H1 (cell line): ENCODE results near the gene BCL2L1. TPM values are rescaled to one million over a fixed set of nuclear protein-coding genes. Genes with fewer than 3 reads are reported as not detected.

Experiments used
- CTCF ChIA-PET: fragments of 300-600 bp; sonication (Branson Sonifier 250); formaldehyde crosslinking; loops from one replicate; lab custom pipeline; 2021; ENCODE audit not compliant: partially characterized antibody; lab: Charles Lee
- POLR2A ChIA-PET: fragments of 300-600 bp; sonication (Branson Sonifier 250); formaldehyde crosslinking; loops from one replicate; lab custom pipeline; 2021; ENCODE audit warnings: inconsistent platforms; ENCODE audit not compliant: partially characterized antibody; lab: Charles Lee
- DNase-seq, 2 experiments: peaks; one replicate each; pipeline versions ENCODE4 v3.0.0 to v3.0.0-alpha.2; 2010 to 2022; ENCODE audit warnings: low spot score in 2 of 2, low read depth in 1 of 2, mixed read lengths in 1 of 2
- FAIRE-seq: peaks from 2 replicates; lab custom pipeline; 2011; peaks lifted over from hg19 to GRCh38; lab: Jason Lieb, UNC
- H2AFZ ChIP-seq: 2 replicates; pipeline ENCODE4 v1.8.1; 2012; ENCODE audit warnings: low read length, inconsistent platforms
- H2AK5ac ChIP-seq: 2 replicates; pipeline ENCODE4 v1.6.1; 2013; ENCODE audit warnings: low read depth, low read length
- H2BK120ac ChIP-seq: replicated peaks from 2 replicates; pipeline ENCODE3; 2013; ENCODE audit warnings: low read depth, low read length, inconsistent platforms
- H2BK12ac ChIP-seq: 2 replicates; pipeline ENCODE4 v1.6.1; 2013; ENCODE audit warnings: low read depth, low read length
- H2BK15ac ChIP-seq: 2 replicates; pipeline ENCODE4 v1.6.1; 2013; ENCODE audit warnings: low read length
- H2BK20ac ChIP-seq: 2 replicates; pipeline ENCODE4 v1.6.1; 2013; ENCODE audit warnings: low read length
- H2BK5ac ChIP-seq: 2 replicates; pipeline ENCODE4 v1.6.1; 2013; ENCODE audit warnings: low read depth, low read length
- H3K14ac ChIP-seq: 2 replicates; pipeline ENCODE4 v1.6.1; 2013; ENCODE audit warnings: inconsistent platforms; ENCODE audit not compliant: insufficient read length
- H3K18ac ChIP-seq: 2 replicates; pipeline ENCODE4 v1.6.1; 2013; ENCODE audit warnings: low read length; ENCODE audit errors: extremely low read depth
- H3K23ac ChIP-seq: 2 replicates; pipeline ENCODE4 v1.6.1; 2013; ENCODE audit warnings: inconsistent platforms; ENCODE audit not compliant: insufficient read length
- H3K23me2 ChIP-seq: 2 replicates; pipeline ENCODE4 v1.6.1; 2013; ENCODE audit warnings: low read depth, low read length
- H3K27ac ChIP-seq: 2 replicates; pipeline ENCODE4 v1.6.1; 2011; ENCODE audit warnings: low read depth, low read length, inconsistent platforms
- H3K27me3 ChIP-seq, 4 experiments: replicated peaks in 1 of 4; 1 replicate in 1 of 4; 2 replicates in 3 of 4; pipeline versions ENCODE4 v1.6.1 to v1.8.1; 2011 to 2013; ENCODE audit warnings: low read length in 3 of 4, mild to moderate bottlenecking in 3 of 4, inconsistent platforms in 2 of 4, mixed read lengths in 2 of 4, moderate library complexity in 1 of 4; ENCODE audit not compliant: control insufficient read depth in 3 of 4, insufficient read depth in 3 of 4; ENCODE audit errors: extremely low read depth in 1 of 4
- H3K36me3 ChIP-seq, 4 experiments: 2 replicates each; pipeline versions ENCODE4 v1.6.1 to v1.8.1; 2011 to 2013; ENCODE audit warnings: mild to moderate bottlenecking in 4 of 4, low read length in 3 of 4, moderate library complexity in 2 of 4, control low read depth in 1 of 4, inconsistent platforms in 1 of 4; ENCODE audit not compliant: insufficient read depth in 4 of 4, control insufficient read depth in 2 of 4
- H3K4ac ChIP-seq: replicated peaks from 2 replicates; pipeline ENCODE3; 2013; ENCODE audit warnings: low read length, low read depth, mixed read lengths, inconsistent platforms; ENCODE audit not compliant: insufficient read length
- H3K4me1 ChIP-seq, 4 experiments: replicated peaks in 1 of 4; 1 replicate in 1 of 4; 2 replicates in 3 of 4; pipeline versions ENCODE4 v1.6.1 to v1.8.1; 2011 to 2013; ENCODE audit warnings: low read length in 3 of 4, inconsistent platforms in 2 of 4, mixed read lengths in 1 of 4; ENCODE audit not compliant: insufficient read depth in 4 of 4, control insufficient read depth in 3 of 4
- H3K4me2 ChIP-seq, 2 experiments: 2 replicates each; pipeline versions ENCODE4 v1.6.1 to v1.8.1; 2011 to 2013; ENCODE audit warnings: low read depth in 2 of 2, low read length in 2 of 2, control low read depth in 1 of 2, inconsistent platforms in 1 of 2, mild to moderate bottlenecking in 1 of 2; ENCODE audit not compliant: insufficient read depth in 1 of 2
- H3K4me3 ChIP-seq, 4 experiments: fragments of 200-600, 300-600 bp in 1 of 4; sonication (generic), shearing (Covaris generic), sonication (Bioruptor Twin) in 1 of 4; 2 replicates each; pipeline versions ENCODE4 v1.5.1 to v1.8.1; 2011 to 2016; ENCODE audit warnings: low read length in 4 of 4, low read depth in 3 of 4, control low read depth in 2 of 4, inconsistent platforms in 2 of 4, mild to moderate bottlenecking in 2 of 4, mixed read lengths in 1 of 4, moderate library complexity in 1 of 4; ENCODE audit not compliant: insufficient read depth in 2 of 4; ENCODE audit errors: extremely low read depth in 1 of 4
- H3K56ac ChIP-seq: replicated peaks from 2 replicates; pipeline ENCODE3; 2013; ENCODE audit warnings: low read depth, mild to moderate bottlenecking, mixed read lengths, low read length, inconsistent platforms; ENCODE audit not compliant: insufficient read length
- H3K79me1 ChIP-seq: 2 replicates; pipeline ENCODE4 v1.6.1; 2013; ENCODE audit warnings: low read depth, low read length, control low read depth
- H3K79me2 ChIP-seq, 2 experiments: 2 replicates each; pipeline versions ENCODE4 v1.6.1 to v1.8.1; 2012 to 2013; ENCODE audit warnings: low read length in 2 of 2, mild to moderate bottlenecking in 2 of 2, inconsistent platforms in 1 of 2; ENCODE audit not compliant: insufficient read depth in 2 of 2, control insufficient read depth in 1 of 2
- H3K9ac ChIP-seq, 4 experiments: replicated peaks in 1 of 4; 1 replicate in 1 of 4; 2 replicates in 3 of 4; pipeline versions ENCODE4 v1.6.1 to v1.8.1; 2011 to 2013; ENCODE audit warnings: low read depth in 3 of 4, low read length in 3 of 4, control low read depth in 2 of 4, mild to moderate bottlenecking in 2 of 4, moderate library complexity in 2 of 4, inconsistent platforms in 1 of 4; ENCODE audit errors: extremely low read depth in 1 of 4
- H3K9me3 ChIP-seq, 2 experiments: 2 replicates each; pipeline versions ENCODE4 v1.6.1 to v1.8.1; 2012 to 2013; ENCODE audit warnings: mild to moderate bottlenecking in 2 of 2, moderate library complexity in 2 of 2, control low read depth in 1 of 2, inconsistent platforms in 1 of 2, low read depth in 1 of 2, low read length in 1 of 2, mixed read lengths in 1 of 2; ENCODE audit not compliant: insufficient read depth in 2 of 2
- H4K20me1 ChIP-seq, 2 experiments: replicated peaks in 1 of 2; 2 replicates each; pipeline versions ENCODE3 to v1.8.1; 2011 to 2013; ENCODE audit warnings: inconsistent platforms in 2 of 2, low read length in 2 of 2, mild to moderate bottlenecking in 1 of 2; ENCODE audit not compliant: insufficient read depth in 2 of 2, control insufficient read depth in 1 of 2
- H4K5ac ChIP-seq: 2 replicates; pipeline ENCODE4 v1.6.1; 2013; ENCODE audit warnings: low read length, low read depth, mixed read lengths, inconsistent platforms; ENCODE audit not compliant: insufficient read length
- H4K8ac ChIP-seq: 2 replicates; pipeline ENCODE4 v1.8.0; 2013; ENCODE audit warnings: mild to moderate bottlenecking, moderate library complexity, low read length, inconsistent platforms; ENCODE audit not compliant: insufficient read depth; ENCODE audit errors: extremely low read depth
- H4K91ac ChIP-seq: replicated peaks from 2 replicates; pipeline ENCODE3; 2013; ENCODE audit warnings: low read length, mixed read lengths, inconsistent platforms; ENCODE audit not compliant: insufficient read length
- BACH1 ChIP-seq: IDR thresholded peaks from 2 replicates; pipeline ENCODE4 v1.6.1; 2012; ENCODE audit warnings: low read length, improper control_type of control experiment
- HDAC6 ChIP-seq: IDR thresholded peaks from one replicate; pipeline ENCODE4 v1.7.1; 2012; ENCODE audit warnings: low read depth, mild to moderate bottlenecking, inconsistent platforms, low read length, moderate library complexity
- MAX ChIP-seq: IDR thresholded peaks from 2 replicates; pipeline ENCODE4 v1.6.1; 2012; ENCODE audit warnings: inconsistent platforms
- POU5F1 ChIP-seq: IDR thresholded peaks from 2 replicates; pipeline ENCODE4 v1.6.1; 2011; ENCODE audit warnings: low read depth, mild to moderate bottlenecking, low read length, moderate library complexity
- RXRA ChIP-seq: IDR thresholded peaks from 2 replicates; pipeline ENCODE4 v1.6.1; 2011; ENCODE audit warnings: low read depth, mild to moderate bottlenecking, low read length, moderate library complexity; ENCODE audit not compliant: insufficient read depth
- SIN3A ChIP-seq, 2 experiments: IDR thresholded peaks in 1 of 2; conservative IDR thresholded peaks in 1 of 2; 2 replicates each; pipeline ENCODE4 v1.6.1; 2011 to 2012; ENCODE audit warnings: low read length in 2 of 2, improper control_type of control experiment in 1 of 2, low read depth in 1 of 2, mild to moderate bottlenecking in 1 of 2
- WGBS, 2 experiments: shearing (Covaris generic) in 1 of 2; methylation state at CpG; one replicate each; pipeline versions ENCODE4 v1.1.6 to v1.1.7; 2013 to 2015; ENCODE audit warnings: low lambda C conversion rate in 2 of 2, mixed read lengths in 2 of 2, inconsistent platforms in 1 of 2, low coverage in 1 of 2, missing lambda C conversion rate in 1 of 2; ENCODE audit not compliant: insufficient replicate concordance in 2 of 2, insufficient coverage in 1 of 2, insufficient read length in 1 of 2; ENCODE audit errors: extremely low coverage in 1 of 2, missing lambda C conversion rate in 1 of 2; 5-methylcytosine and 5-hydroxymethylcytosine counted together
- polyA plus RNA-seq, 7 experiments: library from polyadenylated mRNA; depleted of rRNA in 3 of 7; stranded (reverse) in 5 of 7; unstranded in 2 of 7; fragments of >200 nt in 5 of 7; fragments of 200-250 nt in 2 of 7; gene quantifications; 1 replicate in 5 of 7; 2 replicates in 1 of 7; 4 replicates in 1 of 7; pipeline versions ENCODE4 v1.2.1 to v1.2.3, GENCODE V29; 2011 to 2013; ENCODE audit warnings: missing spikeins in 2 of 7, mixed read lengths in 2 of 7
- total RNA-seq: library from RNA; stranded (reverse); fragmentation: NEBNext Ultra II Directional; extraction: Animal tissue kit (Norgen Biotek cat#: 25700); gene quantifications from 2 replicates; pipeline ENCODE4 v1.2.1, GENCODE V29; 2021

Gene BCL2L1
- total and polyA plus RNA-seq, 2 of the 8 experiments (the other 6 are each of a cell fraction or from before 2014, with no cell fraction given), result 64.9 to 66.1 TPM

- H2AK5ac ChIP-seq, result no peak overlapping the region
- DNase-seq (no peak), FAIRE-seq (no peak)
- no peak overlapping the region for H3K23ac ChIP-seq
- H3K4ac ChIP-seq, result no peak overlapping the region
- H3K18ac ChIP-seq, result peak overlapping the region; percentile 2; the same call in 1 of the 2 replicates
- peaks cover 0 to 2% (median 0%) of the 10 kb centered on the region in 4 experiments; a peak in 3 of 8 replicates for H3K36me3 ChIP-seq
- H3K9ac ChIP-seq, result no peak overlapping the region
- peaks cover 3 to 7% (median 6%) of the 10 kb centered on the region in 4 experiments; a peak in 6 of 7 replicates for H3K4me1 ChIP-seq
- H3K9me3 ChIP-seq, result no peaks in the 10 kb centered on the region
- H2BK20ac ChIP-seq, result no peak overlapping the region
- H2BK15ac ChIP-seq, result no peak overlapping the region
- peaks cover 0 to 8% of the 10 kb centered on the region in 2 experiments; a peak in 1 of 4 replicates for H3K79me2 ChIP-seq
- ChIA-PET CTCF (interaction anchor here (0.6 to 9.3 kb wide), 6 partner anchors 11 to 65 kb away, joined by 3 to 52 read pairs (median 4); no protein-coding TSS in a partner anchor), POLR2A (interaction anchor here (0.8 to 2.3 kb wide), 3 partner anchors 7 to 21 kb away, joined by 3 to 6 read pairs (median 4); no protein-coding TSS in a partner anchor)
- H3K27ac ChIP-seq, result 0 out of 2 replicates have a peak overlapping the region, but pooled peaks have one; percentile 3
- no peak overlapping the region for H3K14ac ChIP-seq
- WGBS, 2 experiments, result 85% methylated on average over 2 of the region's 2 CpGs; no CpG with 5 or more reads in 1 of the 2 experiments
- H3K27me3 ChIP-seq, result no peaks in the 10 kb centered on the region
- no peak overlapping the region for H4K5ac ChIP-seq
- H2BK5ac ChIP-seq, result peak overlapping the region; percentile 2; the same call in 1 of the 2 replicates
- no peaks in the 10 kb centered on the region for H4K20me1 ChIP-seq
- no peaks in the 10 kb centered on the region for H3K23me2 ChIP-seq
- no peak overlapping the region for H3K4me2 ChIP-seq
- H4K8ac ChIP-seq, result no peak overlapping the region
- H4K91ac ChIP-seq, result no peak overlapping the region
- TF ChIP-seq SIN3A (conservative IDR thresholded peaks at IDR 0.05 in 1 of 2, IDR thresholded peaks at IDR 0.05 in 1 of 2; ENCODE audit: low read depth in 1 of 2, low read length in 2 of 2), result no peak
- TF ChIP-seq HDAC6, result no peak
- TF ChIP-seq MAX, result no peak
- no peak for TF ChIP-seq RXRA
- TF ChIP-seq POU5F1, result no peak
- no peak for TF ChIP-seq BACH1
- no peak overlapping the region for H2AFZ ChIP-seq
- peak overlapping the region; percentile 8 for H2BK120ac ChIP-seq
- H3K79me1 ChIP-seq, result peaks cover 5% of the 10 kb centered on the region; the same call in 1 of the 2 replicates
- H3K56ac ChIP-seq, result no peak overlapping the region
- no peak overlapping the region for H3K4me3 ChIP-seq
- H2BK12ac ChIP-seq, result peak overlapping the region; percentile 10; the same call in 1 of the 2 replicates
These were observed 45.0 kb downstream of the BCL2L1 start for GRCh38 chr20:31677553-31678260.
